ENCODE results near the gene UQCRH.
"Not testable (repeated sequence)": the region's sequence is repeated elsewhere in the genome, so short reads cannot be mapped to it uniquely, and the experiment has no call there.

UQCRH gene

GRCh38 chr1:46300673-46301405, 2.7 kb upstream of the UQCRH start:
- DNase-seq (ENCODE audit: low spot score) = no peak

- no peak for DNase-seq (ENCODE audit: low spot score)
These were observed 2.1 kb upstream of the UQCRH start for GRCh38 chr1:46301406-46301807.

- peak; percentile 35 for DNase-seq (ENCODE audit: low spot score)
These were observed 1.5 kb upstream of the UQCRH start for GRCh38 chr1:46301808-46302640.

GRCh38 chr1:46302641-46303037, 859 bp upstream of the UQCRH start:
- DNase-seq (ENCODE audit: low spot score) = no peak

- no peak for DNase-seq (ENCODE audit: low spot score)
These were observed 401 bp downstream of the UQCRH start for GRCh38 chr1:46303872-46304326.

- DNase-seq (ENCODE audit: low spot score) = no peak
These were observed 2.6 kb downstream of the UQCRH start for GRCh38 chr1:46306159-46306530.

GRCh38 chr1:46309401-46310159, 6.1 kb downstream of the UQCRH start:
- DNase-seq (ENCODE audit: low spot score) = no peak

GRCh38 chr1:46310321-46310720, 6.8 kb downstream of the UQCRH start:
- DNase-seq (ENCODE audit: low spot score) = no peak

GRCh38 chr1:46315669-46316403, 12.3 kb downstream of the UQCRH start:
- no peak for DNase-seq (ENCODE audit: low spot score)

- DNase-seq (ENCODE audit: low spot score) = no peak
These were observed 13.8 kb downstream of the UQCRH start for GRCh38 chr1:46317323-46317722.

- not testable (repeated sequence) for DNase-seq (ENCODE audit: low spot score)
These were observed 15.8 kb downstream of the UQCRH start for GRCh38 chr1:46319301-46319700.

- DNase-seq (ENCODE audit: low spot score) = not testable (repeated sequence)
These were observed 16.7 kb downstream of the UQCRH start for GRCh38 chr1:46319960-46320914.

GRCh38 chr1:46322191-46322590, 18.7 kb downstream of the UQCRH start:
- not testable (repeated sequence) for DNase-seq (ENCODE audit: low spot score)

- not testable (repeated sequence) for DNase-seq (ENCODE audit: low spot score)
These were observed 22.0 kb downstream of the UQCRH start for GRCh38 chr1:46325285-46326076.

- not testable (repeated sequence) for DNase-seq (ENCODE audit: low spot score)
These were observed 24.7 kb downstream of the UQCRH start for GRCh38 chr1:46328182-46328581.

GRCh38 chr1:46329807-46330206, 26.3 kb downstream of the UQCRH start:
- DNase-seq (ENCODE audit: low spot score) = not testable (repeated sequence)

- DNase-seq (ENCODE audit: low spot score) = not testable (repeated sequence)
These were observed 26.9 kb downstream of the UQCRH start for GRCh38 chr1:46330381-46330780.

- not testable (repeated sequence) for DNase-seq (ENCODE audit: low spot score)
These were observed 28.5 kb downstream of the UQCRH start for GRCh38 chr1:46331786-46332540.

All from SW480 (cell line).